COR-L47 (cell line): ENCODE measurements around the gene SAG.
A peak's percentile ranks its signal among the peaks of the same experiment; 100 is the strongest.
"Not testable (repeated sequence)": the region's sequence is repeated elsewhere in the genome, so short reads cannot be mapped to it uniquely, and the experiment has no call there.

Experiments used
- DNase-seq: peaks from one replicate; lab custom pipeline; 2025; lab: John Stamatoyannopoulos, UW

SAG gene

GRCh38 chr2:233331536-233331935, 23.9 kb downstream of the SAG start:
- no peak for DNase-seq

GRCh38 chr2:233332125-233332524, 24.5 kb downstream of the SAG start:
- no peak for DNase-seq

- DNase-seq, result no peak
Measured at GRCh38 chr2:233334915-233335314, 27.3 kb downstream of the SAG start.

- not testable (repeated sequence) for DNase-seq
Measured at GRCh38 chr2:233336091-233336490, 28.5 kb downstream of the SAG start.

- DNase-seq, result no peak
Measured at GRCh38 chr2:233336541-233336940, 28.9 kb downstream of the SAG start.

GRCh38 chr2:233338046-233338445, 30.4 kb downstream of the SAG start:
- no peak for DNase-seq

GRCh38 chr2:233338812-233339368, 31.3 kb downstream of the SAG start:
- DNase-seq, result no peak

- DNase-seq, result no peak
Measured at GRCh38 chr2:233339427-233339826, 31.8 kb downstream of the SAG start.

- no peak for DNase-seq
Measured at GRCh38 chr2:233341296-233341695, 33.7 kb downstream of the SAG start.

- DNase-seq, result no peak
Measured at GRCh38 chr2:233342301-233342700, 34.7 kb downstream of the SAG start.

- DNase-seq, result no peak
Measured at GRCh38 chr2:233343171-233343705, 35.6 kb downstream of the SAG start.

GRCh38 chr2:233346376-233346775, 38.8 kb downstream of the SAG start:
- no peak for DNase-seq

- DNase-seq, result no peak
Measured at GRCh38 chr2:233346930-233347329, 39.3 kb downstream of the SAG start.

GRCh38 chr2:233349005-233349998, 41.7 kb downstream of the SAG start:
- DNase-seq, result peak; percentile 17

GRCh38 chr2:233350708-233351107, 43.1 kb downstream of the SAG start:
- no peak for DNase-seq

GRCh38 chr2:233351423-233351822, 43.8 kb downstream of the SAG start:
- DNase-seq, result no peak

- DNase-seq, result no peak
Measured at GRCh38 chr2:233352141-233352842, 44.7 kb downstream of the SAG start.

GRCh38 chr2:233353101-233353768, 45.6 kb downstream of the SAG start:
- DNase-seq, result no peak

- no peak for DNase-seq
Measured at GRCh38 chr2:233353769-233354499, 46.3 kb downstream of the SAG start, which contains the start of gene DGKD. TSS of gene DGKD (plus strand) at chr2:233354494. CDS start at chr2:233354519, 25 bp downstream.

- no peak for DNase-seq
Measured at GRCh38 chr2:233354500-233354924, 46.9 kb downstream of the SAG start.

GRCh38 chr2:233354971-233355574, 47.5 kb downstream of the SAG start:
- DNase-seq, result no peak
